GM19372 (cell line): ENCODE measurements around the gene RNF19B.
A peak's percentile ranks its signal among the peaks of the same experiment; 100 is the strongest.
"Not testable (repeated sequence)": the region's sequence is repeated elsewhere in the genome, so short reads cannot be mapped to it uniquely, and the experiment has no call there.

ENCODE experiments used
- ATAC-seq: cut with Tn5 transposase; IDR thresholded peaks from one replicate; pipeline ENCODE4 v1.9.1; 2021; ENCODE audit warnings: mild to moderate bottlenecking, low read depth, moderate library complexity; ENCODE audit not compliant: unreplicated experiment

Gene RNF19B

GRCh38 chr1:32993324-32993636 is 28.7 kb upstream of the RNF19B start:
- not testable (repeated sequence) for ATAC-seq

- peak; percentile 72 for ATAC-seq
Measured at GRCh38 chr1:32992489-32993323, 28.1 kb upstream of the RNF19B start.

- ATAC-seq: peak; percentile 22
Measured at GRCh38 chr1:32991819-32992488, 27.3 kb upstream of the RNF19B start.

- ATAC-seq: no peak
Measured at GRCh38 chr1:32991386-32991785, 26.8 kb upstream of the RNF19B start.

- no peak for ATAC-seq
Measured at GRCh38 chr1:32990887-32991286, 26.3 kb upstream of the RNF19B start.

- ATAC-seq: no peak
Measured at GRCh38 chr1:32989160-32990050, 24.8 kb upstream of the RNF19B start.

- no peak for ATAC-seq
Measured at GRCh38 chr1:32988665-32989064, 24.1 kb upstream of the RNF19B start.

- ATAC-seq: no peak
Measured at GRCh38 chr1:32985226-32985625, 20.6 kb upstream of the RNF19B start.

GRCh38 chr1:32984455-32985171 is 20.0 kb upstream of the RNF19B start:
- ATAC-seq: no peak

GRCh38 chr1:32984090-32984454 is 19.5 kb upstream of the RNF19B start:
- no peak for ATAC-seq

GRCh38 chr1:32983020-32983419 is 18.4 kb upstream of the RNF19B start:
- no peak for ATAC-seq

- peak; percentile 96 for ATAC-seq
Measured at GRCh38 chr1:32981003-32981901, 16.6 kb upstream of the RNF19B start.

- ATAC-seq: no peak
Measured at GRCh38 chr1:32980080-32980479, 15.5 kb upstream of the RNF19B start.

- no peak for ATAC-seq
Measured at GRCh38 chr1:32978854-32979253, 14.2 kb upstream of the RNF19B start.

GRCh38 chr1:32977546-32978087 is 13.0 kb upstream of the RNF19B start:
- ATAC-seq: no peak

- ATAC-seq: not testable (repeated sequence)
Measured at GRCh38 chr1:32975055-32975454, 10.4 kb upstream of the RNF19B start.

GRCh38 chr1:32973458-32973857 is 8.8 kb upstream of the RNF19B start:
- ATAC-seq: not testable (repeated sequence)

- no peak for ATAC-seq
Measured at GRCh38 chr1:32972814-32973428, 8.3 kb upstream of the RNF19B start.

GRCh38 chr1:32971576-32971975 is 7.0 kb upstream of the RNF19B start:
- no peak for ATAC-seq
